SK-N-SH (cell line): Measurements from ENCODE around the gene SNX12. TPM values are rescaled to one million over a fixed set of nuclear protein-coding genes. Genes with fewer than 3 reads are reported as not detected.

Source experiments
- CTCF ChIA-PET: fragments of 300-600, 350-600 bp; formaldehyde crosslinking; extraction: SDS; loops from one replicate; lab custom pipeline; 2021; lab: Yijun Ruan, JAX
- POLR2A ChIA-PET: fragments of 350-600 bp; sonication (Branson Sonifier 250); formaldehyde crosslinking; extraction: SDS; loops from one replicate; lab custom pipeline; 2020; ENCODE audit warnings: antibody characterized with exemption, inconsistent platforms; lab: Yijun Ruan, JAX
- DNase-seq: peaks from one replicate; pipeline ENCODE4 v3.0.0; 2012
- H2AFZ ChIP-seq: fragments of 200-600 bp; sonication (generic); 2 replicates; pipeline ENCODE4 v1.8.1; 2016; ENCODE audit warnings: antibody characterized with exemption, mild to moderate bottlenecking, low read depth
- H3F3A ChIP-seq: fragments of 200-600 bp; sonication (generic); replicated peaks from 2 replicates; pipeline ENCODE3; 2016; ENCODE audit warnings: antibody characterized with exemption, mild to moderate bottlenecking; ENCODE audit not compliant: insufficient read depth
- H3K27ac ChIP-seq, 2 experiments: fragments of 200-500 bp in 1 of 2; fragments of 200-600 bp in 1 of 2; sonication (Bioruptor generic) in 1 of 2; sonication (generic), shearing (Covaris generic) in 1 of 2; 2 replicates each; pipeline versions ENCODE4 v1.5.1 to v1.6.1; 2014 to 2016; ENCODE audit warnings: low read depth in 2 of 2, inconsistent platforms in 1 of 2, low read length in 1 of 2, mild to moderate bottlenecking in 1 of 2, mixed read lengths in 1 of 2
- H3K27me3 ChIP-seq: fragments of 200-600 bp; sonication (generic), shearing (Covaris generic); 2 replicates; pipeline ENCODE4 v1.6.1; 2016; ENCODE audit warnings: mixed run types; ENCODE audit not compliant: insufficient read depth
- H3K36me3 ChIP-seq, 2 experiments: fragments of 200-500 bp in 1 of 2; fragments of 200-600 bp in 1 of 2; sonication (Bioruptor generic) in 1 of 2; sonication (generic) in 1 of 2; replicated peaks in 1 of 2; 2 replicates each; pipeline versions ENCODE3 to v1.5.1; 2014 to 2016; ENCODE audit warnings: low read length in 1 of 2, mild to moderate bottlenecking in 1 of 2; ENCODE audit not compliant: insufficient read depth in 2 of 2, control insufficient read depth in 1 of 2
- H3K4me1 ChIP-seq, 2 experiments: fragments of 200-500 bp in 1 of 2; fragments of 200-600 bp in 1 of 2; sonication (Bioruptor generic) in 1 of 2; sonication (generic), shearing (Covaris generic) in 1 of 2; 2 replicates each; pipeline versions ENCODE4 v1.5.1 to v1.6.1; 2014 to 2016; ENCODE audit warnings: low read depth in 1 of 2, low read length in 1 of 2, mixed run types in 1 of 2; ENCODE audit not compliant: insufficient read depth in 2 of 2, control insufficient read depth in 1 of 2
- H3K4me2 ChIP-seq: fragments of 200-600 bp; sonication (generic), shearing (Covaris generic); 2 replicates; pipeline ENCODE4 v1.6.1; 2017; ENCODE audit warnings: mixed run types
- H3K4me3 ChIP-seq, 2 experiments: fragments of 200-500 bp in 1 of 2; fragments of 200-600 bp in 1 of 2; sonication (Bioruptor generic) in 1 of 2; sonication (generic), shearing (Covaris generic) in 1 of 2; 2 replicates each; pipeline versions ENCODE4 v1.5.1 to v1.8.1; 2014 to 2016; ENCODE audit warnings: low read depth in 2 of 2, inconsistent platforms in 1 of 2, low read length in 1 of 2, mild to moderate bottlenecking in 1 of 2, mixed read lengths in 1 of 2, moderate library complexity in 1 of 2
- H3K79me2 ChIP-seq: fragments of 200-600 bp; sonication (generic); 2 replicates; pipeline ENCODE4 v1.8.1; 2017; ENCODE audit warnings: mild to moderate bottlenecking; ENCODE audit not compliant: insufficient read depth
- H3K9ac ChIP-seq: fragments of 200-600 bp; sonication (generic); 2 replicates; pipeline ENCODE4 v1.6.1; 2017; ENCODE audit warnings: mixed run types
- H3K9me2 ChIP-seq: fragments of 200-600 bp; sonication (generic); 2 replicates; pipeline ENCODE4 v1.6.1; 2017; ENCODE audit warnings: mixed run types
- H3K9me3 ChIP-seq: fragments of 200-600 bp; sonication (generic); 2 replicates; pipeline ENCODE4 v1.6.1; 2017; ENCODE audit warnings: mixed run types, mild to moderate bottlenecking, moderate library complexity
- H4K20me1 ChIP-seq: fragments of 200-600 bp; sonication (generic); 2 replicates; pipeline ENCODE4 v1.6.1; 2017; ENCODE audit warnings: mild to moderate bottlenecking, mixed run types; ENCODE audit not compliant: insufficient read depth
- CHD2 ChIP-seq: fragments of 150-350 bp; IDR thresholded peaks from 2 replicates; pipeline ENCODE4 v1.6.1; 2018; ENCODE audit warnings: low read length; ENCODE audit not compliant: partially characterized antibody
- ELF1 ChIP-seq: IDR thresholded peaks from 2 replicates; pipeline ENCODE4 v1.4.0; 2012
- EP300 ChIP-seq, 2 experiments: IDR thresholded peaks; 2 replicates each; pipeline versions ENCODE4 v1.4.0 to v1.6.1; 2012; ENCODE audit warnings: borderline replicate concordance in 1 of 2, low read depth in 1 of 2, low read length in 1 of 2
- EZH2phosphoT487 ChIP-seq: fragments of 200-600 bp; sonication (generic); IDR thresholded peaks from 2 replicates; pipeline ENCODE4 v1.6.1; 2017; ENCODE audit warnings: low read depth, mixed run types, mild to moderate bottlenecking, antibody characterized with exemption, moderate library complexity, borderline replicate concordance
- FOXM1 ChIP-seq: IDR thresholded peaks from 2 replicates; pipeline ENCODE4 v1.4.0; 2012; ENCODE audit warnings: low read depth, mild to moderate bottlenecking
- GATA2 ChIP-seq: sonication (generic); formaldehyde crosslinking; IDR thresholded peaks from 2 replicates; pipeline ENCODE4 v1.5.0; 2020; ENCODE audit warnings: mild to moderate bottlenecking, missing genetic modification reagents
- JUND ChIP-seq: IDR thresholded peaks from 2 replicates; pipeline ENCODE4 v1.4.0; 2012
- MAX ChIP-seq: IDR thresholded peaks from 2 replicates; pipeline ENCODE4 v1.4.0; 2012; ENCODE audit warnings: low read depth
- NFIC ChIP-seq: IDR thresholded peaks from 2 replicates; pipeline ENCODE4 v1.4.0; 2012; ENCODE audit warnings: borderline replicate concordance
- NRF1 ChIP-seq: IDR thresholded peaks from 2 replicates; pipeline ENCODE4 v1.6.1; 2012; ENCODE audit warnings: low read depth, mild to moderate bottlenecking, low read length
- RAD21 ChIP-seq: IDR thresholded peaks from 2 replicates; pipeline ENCODE4 v1.6.1; 2012; ENCODE audit warnings: mild to moderate bottlenecking, low read length
- RCOR1 ChIP-seq: fragments of 150-350 bp; IDR thresholded peaks from 2 replicates; pipeline ENCODE4 v1.6.1; 2017; ENCODE audit warnings: antibody characterized with exemption, low read length
- RFX5 ChIP-seq: IDR thresholded peaks from 2 replicates; pipeline ENCODE4 v1.6.1; 2012; ENCODE audit warnings: mild to moderate bottlenecking, improper control_type of control experiment, low read length
- SIN3A ChIP-seq: IDR thresholded peaks from 2 replicates; pipeline ENCODE4 v1.6.1; 2012; ENCODE audit warnings: low read depth, mild to moderate bottlenecking, low read length, moderate library complexity, borderline replicate concordance
- SMC3 ChIP-seq: IDR thresholded peaks from 2 replicates; pipeline ENCODE4 v1.6.1; 2012; ENCODE audit warnings: low read depth, low read length, improper control_type of control experiment
- TAF1 ChIP-seq: IDR thresholded peaks from 2 replicates; pipeline ENCODE4 v1.6.1; 2012; ENCODE audit warnings: low read depth, mild to moderate bottlenecking, low read length, moderate library complexity, borderline replicate concordance
- TCF12 ChIP-seq: IDR thresholded peaks from 2 replicates; pipeline ENCODE4 v1.4.0; 2012
- TEAD4 ChIP-seq: IDR thresholded peaks from 2 replicates; pipeline ENCODE4 v1.4.0; 2012; ENCODE audit warnings: mild to moderate bottlenecking, borderline replicate concordance; ENCODE audit not compliant: insufficient read depth
- USF2 ChIP-seq: fragments of 150-350 bp; IDR thresholded peaks from 2 replicates; pipeline ENCODE4 v1.6.1; 2017; ENCODE audit warnings: antibody characterized with exemption, low read length, low read depth, borderline replicate concordance
- WGBS: methylation state at CpG from one replicate; pipeline ENCODE4 v1.1.6; 2017; ENCODE audit warnings: low lambda C conversion rate; 5-methylcytosine and 5-hydroxymethylcytosine counted together
- polyA plus RNA-seq, 3 experiments: library from polyadenylated mRNA; depleted of rRNA; stranded (reverse); fragments of >200 nt; gene quantifications; 2 replicates each; pipeline ENCODE4 v1.2.3, GENCODE V29; 2012
- TF ChIP-seq, protein P1 (sequence below): fragments of 200-600 bp; sonication (generic); IDR thresholded peaks from 2 replicates; pipeline ENCODE4 v1.6.1; 2017; ENCODE audit warnings: antibody characterized with exemption, mild to moderate bottlenecking, moderate library complexity
- TF ChIP-seq, protein P2 (sequence below): IDR thresholded peaks from 2 replicates; pipeline ENCODE4 v1.6.1; 2012; ENCODE audit warnings: mild to moderate bottlenecking, low read depth, low read length, moderate library complexity

The SNX12 gene
- polyA plus RNA-seq, 1 of the 3 experiments (the other 2 are of a cell fraction): 39.8 TPM

- DNase-seq: peak; percentile 66
- Histone ChIP-seq H3K27ac (no peak overlapping the region), H4K20me1 (no peaks in the 10 kb centered on the region), H3K9me3 (no peaks in the 10 kb centered on the region), H3K9me2 (no peaks in the 10 kb centered on the region), H3K4me1 (peaks cover 0 to 32% of the 10 kb centered on the region in 2 experiments; a peak in 1 of 4 replicates), H3K9ac (no peak overlapping the region), H3F3A (no peaks in the 10 kb centered on the region), H3K27me3 (peaks cover 5% of the 10 kb centered on the region; the same call in 1 of the 2 replicates), H3K79me2 (no peaks in the 10 kb centered on the region), H2AFZ (no peak overlapping the region), H3K36me3 (no peaks in the 10 kb centered on the region), H3K4me2 (no peak overlapping the region), H3K4me3 (no peak overlapping the region)
- 13% methylated on average over 2 of the region's 2 CpGs for WGBS
- ChIA-PET CTCF (interaction anchor here (1.2 to 2.6 kb wide), 2 partner anchors 13 to 31 kb away, joined by 4 to 13 read pairs; partner anchors contain the start of gene IL2RG), POLR2A (no interaction called here)
- TF ChIP-seq NFIC (no peak), SMC3 (peak; percentile 52; the same call in 1 of the 2 replicates), RAD21 (peak; percentile 66), FOXM1 (no peak)
- TF ChIP-seq, protein P1, sequence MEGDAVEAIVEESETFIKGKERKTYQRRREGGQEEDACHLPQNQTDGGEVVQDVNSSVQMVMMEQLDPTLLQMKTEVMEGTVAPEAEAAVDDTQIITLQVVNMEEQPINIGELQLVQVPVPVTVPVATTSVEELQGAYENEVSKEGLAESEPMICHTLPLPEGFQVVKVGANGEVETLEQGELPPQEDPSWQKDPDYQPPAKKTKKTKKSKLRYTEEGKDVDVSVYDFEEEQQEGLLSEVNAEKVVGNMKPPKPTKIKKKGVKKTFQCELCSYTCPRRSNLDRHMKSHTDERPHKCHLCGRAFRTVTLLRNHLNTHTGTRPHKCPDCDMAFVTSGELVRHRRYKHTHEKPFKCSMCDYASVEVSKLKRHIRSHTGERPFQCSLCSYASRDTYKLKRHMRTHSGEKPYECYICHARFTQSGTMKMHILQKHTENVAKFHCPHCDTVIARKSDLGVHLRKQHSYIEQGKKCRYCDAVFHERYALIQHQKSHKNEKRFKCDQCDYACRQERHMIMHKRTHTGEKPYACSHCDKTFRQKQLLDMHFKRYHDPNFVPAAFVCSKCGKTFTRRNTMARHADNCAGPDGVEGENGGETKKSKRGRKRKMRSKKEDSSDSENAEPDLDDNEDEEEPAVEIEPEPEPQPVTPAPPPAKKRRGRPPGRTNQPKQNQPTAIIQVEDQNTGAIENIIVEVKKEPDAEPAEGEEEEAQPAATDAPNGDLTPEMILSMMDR: peak; percentile 64
Measured at GRCh38 chrX:71098302-71098701, 30.2 kb upstream of the SNX12 start.

DNA sequence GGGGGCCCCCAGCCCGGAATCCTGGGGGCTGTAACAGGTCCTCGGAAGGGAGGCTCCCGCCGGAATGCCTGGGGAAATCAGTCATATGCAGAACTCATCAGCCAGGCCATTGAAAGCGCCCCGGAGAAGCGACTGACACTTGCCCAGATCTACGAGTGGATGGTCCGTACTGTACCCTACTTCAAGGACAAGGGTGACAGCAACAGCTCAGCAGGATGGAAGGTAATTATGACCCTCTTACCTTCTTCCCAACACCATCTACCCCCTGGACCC lies 28.6 kb upstream of the SNX12 start:
- ChIA-PET POLR2A (interaction anchor here (0.9 kb wide), 1 partner anchor 22 kb away, joined by 4 read pairs; the partner anchor contains the start of gene MED12), CTCF (interaction anchor here (2.6 kb wide), 1 partner anchor 33 kb away, joined by 13 read pairs; no protein-coding TSS in a partner anchor)
- peaks cover 0 to 19% of the 10 kb centered on the region in 2 experiments; a peak in 1 of 4 replicates for H3K4me1 ChIP-seq
- H3K4me2 ChIP-seq: peak overlapping the region; percentile 88
- DNase-seq: no peak
- no peaks in the 10 kb centered on the region for H3K36me3 ChIP-seq
- no peaks in the 10 kb centered on the region for H4K20me1 ChIP-seq
- H3K4me3 ChIP-seq: peak overlapping the region; percentile 69 to 77
- H3K9ac ChIP-seq: peak overlapping the region; percentile 12; the same call in 1 of the 2 replicates
- no CpG with 5 or more reads among the region's 9 CpGs for WGBS
- no peaks in the 10 kb centered on the region for H3K9me2 ChIP-seq
- H3F3A ChIP-seq: no peaks in the 10 kb centered on the region
- H3K27me3 ChIP-seq: peaks cover 5% of the 10 kb centered on the region; the same call in 1 of the 2 replicates
- H3K79me2 ChIP-seq: no peaks in the 10 kb centered on the region
- peak overlapping the region; percentile 98 for H2AFZ ChIP-seq
- H3K9me3 ChIP-seq: no peaks in the 10 kb centered on the region
- no peak overlapping the region for H3K27ac ChIP-seq
- no peak for TF ChIP-seq EZH2phosphoT487
- no peak for TF ChIP-seq TCF12
- TF ChIP-seq ELF1: no peak
- no peak for TF ChIP-seq JUND
- TF ChIP-seq TEAD4: no peak
- TF ChIP-seq, protein P2, sequence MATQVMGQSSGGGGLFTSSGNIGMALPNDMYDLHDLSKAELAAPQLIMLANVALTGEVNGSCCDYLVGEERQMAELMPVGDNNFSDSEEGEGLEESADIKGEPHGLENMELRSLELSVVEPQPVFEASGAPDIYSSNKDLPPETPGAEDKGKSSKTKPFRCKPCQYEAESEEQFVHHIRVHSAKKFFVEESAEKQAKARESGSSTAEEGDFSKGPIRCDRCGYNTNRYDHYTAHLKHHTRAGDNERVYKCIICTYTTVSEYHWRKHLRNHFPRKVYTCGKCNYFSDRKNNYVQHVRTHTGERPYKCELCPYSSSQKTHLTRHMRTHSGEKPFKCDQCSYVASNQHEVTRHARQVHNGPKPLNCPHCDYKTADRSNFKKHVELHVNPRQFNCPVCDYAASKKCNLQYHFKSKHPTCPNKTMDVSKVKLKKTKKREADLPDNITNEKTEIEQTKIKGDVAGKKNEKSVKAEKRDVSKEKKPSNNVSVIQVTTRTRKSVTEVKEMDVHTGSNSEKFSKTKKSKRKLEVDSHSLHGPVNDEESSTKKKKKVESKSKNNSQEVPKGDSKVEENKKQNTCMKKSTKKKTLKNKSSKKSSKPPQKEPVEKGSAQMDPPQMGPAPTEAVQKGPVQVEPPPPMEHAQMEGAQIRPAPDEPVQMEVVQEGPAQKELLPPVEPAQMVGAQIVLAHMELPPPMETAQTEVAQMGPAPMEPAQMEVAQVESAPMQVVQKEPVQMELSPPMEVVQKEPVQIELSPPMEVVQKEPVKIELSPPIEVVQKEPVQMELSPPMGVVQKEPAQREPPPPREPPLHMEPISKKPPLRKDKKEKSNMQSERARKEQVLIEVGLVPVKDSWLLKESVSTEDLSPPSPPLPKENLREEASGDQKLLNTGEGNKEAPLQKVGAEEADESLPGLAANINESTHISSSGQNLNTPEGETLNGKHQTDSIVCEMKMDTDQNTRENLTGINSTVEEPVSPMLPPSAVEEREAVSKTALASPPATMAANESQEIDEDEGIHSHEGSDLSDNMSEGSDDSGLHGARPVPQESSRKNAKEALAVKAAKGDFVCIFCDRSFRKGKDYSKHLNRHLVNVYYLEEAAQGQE: no peak
- TF ChIP-seq NRF1: no peak
- no peak for TF ChIP-seq TAF1
- TF ChIP-seq SIN3A: no peak
- TF ChIP-seq GATA2 (CRISPR knock-in tag): no peak
- no peak for TF ChIP-seq RCOR1
- no peak for TF ChIP-seq CHD2
- TF ChIP-seq MAX: no peak
- TF ChIP-seq EP300 (IDR thresholded peaks at IDR 0.05; ENCODE audit: borderline replicate concordance in 1 of 2, low read depth in 1 of 2, low read length in 1 of 2): no peak
- TF ChIP-seq RFX5: no peak
- TF ChIP-seq USF2: no peak
